ENCODE data around the gene CUL9.
A peak's percentile ranks its signal among the peaks of the same experiment; 100 is the strongest.

CUL9 gene

DNA sequence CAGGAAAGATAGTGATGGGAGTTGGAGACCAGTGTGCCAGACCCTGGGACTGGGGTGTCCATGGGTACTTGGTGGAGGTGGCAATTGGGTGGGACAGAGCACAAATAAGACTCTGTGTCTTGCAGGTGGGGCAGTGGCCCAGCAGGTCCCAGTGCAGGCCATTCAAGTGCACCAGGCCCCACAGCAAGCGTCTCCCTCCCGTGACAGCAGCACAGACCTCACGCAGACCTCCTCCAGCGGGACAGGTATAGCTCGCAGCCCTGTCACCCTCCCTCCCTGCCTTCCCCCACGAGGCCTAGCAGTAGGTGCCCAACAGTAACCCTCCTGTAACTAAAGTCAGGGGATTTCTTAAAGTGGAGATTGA, 5.6 kb upstream of the CUL9 start:
- H3K36me3 ChIP-seq (ENCODE audit: control insufficient read depth, insufficient read depth, low read length), result peaks cover 25% of the 10 kb centered on the region
- H3K27me3 ChIP-seq (ENCODE audit: control insufficient read depth, insufficient read depth, low read length), result no peaks in the 10 kb centered on the region
- no peak overlapping the region for H3K4me3 ChIP-seq (ENCODE audit: low read length)
- no peaks in the 10 kb centered on the region for H3K9me3 ChIP-seq (ENCODE audit: control insufficient read depth, low read length)
- H3K9ac ChIP-seq (ENCODE audit: low read length), result no peak overlapping the region
- H3K4me1 ChIP-seq (ENCODE audit: control insufficient read depth, insufficient read depth, low read length), result peaks cover 32% of the 10 kb centered on the region

GRCh38 chr6:43178150-43178549, 3.8 kb upstream of the CUL9 start:
- no peak overlapping the region for H3K4me3 ChIP-seq (ENCODE audit: low read length)
- peaks cover 25% of the 10 kb centered on the region for H3K36me3 ChIP-seq (ENCODE audit: control insufficient read depth, insufficient read depth, low read length)
- peaks cover 34% of the 10 kb centered on the region for H3K4me1 ChIP-seq (ENCODE audit: control insufficient read depth, insufficient read depth, low read length)
- H3K9ac ChIP-seq (ENCODE audit: low read length), result no peak overlapping the region
- no peaks in the 10 kb centered on the region for H3K9me3 ChIP-seq (ENCODE audit: control insufficient read depth, low read length)
- no peaks in the 10 kb centered on the region for H3K27me3 ChIP-seq (ENCODE audit: control insufficient read depth, insufficient read depth, low read length)

DNA sequence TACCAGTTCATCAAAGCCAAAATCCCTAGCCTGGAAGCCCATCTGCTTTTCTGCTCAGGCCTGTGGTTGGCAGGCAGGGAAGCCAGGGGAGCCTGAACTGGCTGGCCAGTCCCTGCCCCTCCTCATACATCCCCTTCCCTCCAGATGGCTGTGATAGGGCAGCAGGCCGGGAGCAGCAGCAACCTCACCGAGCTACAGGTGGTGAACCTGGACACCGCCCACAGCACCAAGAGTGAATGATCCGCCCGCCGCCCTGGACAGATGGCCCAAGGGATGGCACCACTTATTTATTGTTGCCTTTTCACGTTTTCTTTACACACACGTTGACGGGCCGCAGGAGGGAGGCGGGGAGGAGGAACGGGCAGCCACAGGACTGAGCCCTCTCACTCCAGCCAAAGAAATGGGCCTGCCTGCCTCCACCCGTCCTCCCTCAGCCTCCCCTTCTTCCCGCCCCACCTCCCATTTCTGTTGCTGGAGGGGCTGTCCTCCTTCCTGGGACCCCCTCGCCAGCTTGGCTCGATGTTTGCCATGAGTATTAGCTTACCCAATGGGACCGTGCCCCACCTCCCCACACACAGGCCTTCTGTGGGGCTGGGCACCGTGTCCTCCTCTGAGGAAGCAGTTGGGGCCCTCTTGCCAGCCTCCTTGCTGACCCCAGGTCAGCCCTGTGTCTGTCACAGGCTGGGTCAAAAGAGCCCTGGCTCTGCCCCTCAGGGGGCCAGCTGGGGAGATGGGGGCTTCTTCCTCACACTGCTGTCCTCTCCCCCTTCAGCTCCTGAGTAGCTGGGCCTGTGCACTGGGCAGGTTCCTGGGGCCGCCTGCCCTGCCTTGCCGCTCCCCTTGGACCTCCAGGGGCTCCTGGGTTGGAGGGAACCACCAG, 2.8 kb upstream of the CUL9 start:
- Histone ChIP-seq H3K4me1 (ENCODE audit: control insufficient read depth, insufficient read depth, low read length) (peaks cover 24% of the 10 kb centered on the region), H3K9ac (ENCODE audit: low read length) (no peak overlapping the region), H3K9me3 (ENCODE audit: control insufficient read depth, low read length) (no peaks in the 10 kb centered on the region), H3K27me3 (ENCODE audit: control insufficient read depth, insufficient read depth, low read length) (no peaks in the 10 kb centered on the region), H3K4me3 (ENCODE audit: low read length) (no peak overlapping the region), H3K36me3 (ENCODE audit: control insufficient read depth, insufficient read depth, low read length) (peaks cover 25% of the 10 kb centered on the region)

- Histone ChIP-seq H3K4me1 (ENCODE audit: control insufficient read depth, insufficient read depth, low read length) (peaks cover 18% of the 10 kb centered on the region), H3K4me3 (ENCODE audit: low read length) (no peak overlapping the region), H3K27me3 (ENCODE audit: control insufficient read depth, insufficient read depth, low read length) (no peaks in the 10 kb centered on the region), H3K9ac (ENCODE audit: low read length) (no peak overlapping the region), H3K9me3 (ENCODE audit: control insufficient read depth, low read length) (no peaks in the 10 kb centered on the region), H3K36me3 (ENCODE audit: control insufficient read depth, insufficient read depth, low read length) (peaks cover 25% of the 10 kb centered on the region)
These were observed 1.9 kb upstream of the CUL9 start for GRCh38 chr6:43180058-43180457.

- H3K4me3 ChIP-seq (ENCODE audit: low read length), result no peak overlapping the region
- peaks cover 17% of the 10 kb centered on the region for H3K36me3 ChIP-seq (ENCODE audit: control insufficient read depth, insufficient read depth, low read length)
- H3K27me3 ChIP-seq (ENCODE audit: control insufficient read depth, insufficient read depth, low read length), result no peaks in the 10 kb centered on the region
- H3K4me1 ChIP-seq (ENCODE audit: control insufficient read depth, insufficient read depth, low read length), result peaks cover 10% of the 10 kb centered on the region
- no peaks in the 10 kb centered on the region for H3K9me3 ChIP-seq (ENCODE audit: control insufficient read depth, low read length)
- H3K9ac ChIP-seq (ENCODE audit: low read length), result no peak overlapping the region
These were observed 1.0 kb upstream of the CUL9 start for GRCh38 chr6:43180985-43181384.

GRCh38 chr6:43181621-43181941, 415 bp upstream of the CUL9 start:
- H3K4me1 ChIP-seq (ENCODE audit: control insufficient read depth, insufficient read depth, low read length), result peaks cover 10% of the 10 kb centered on the region
- H3K9ac ChIP-seq (ENCODE audit: low read length), result peak overlapping the region; percentile 69
- H3K9me3 ChIP-seq (ENCODE audit: control insufficient read depth, low read length), result no peaks in the 10 kb centered on the region
- H3K36me3 ChIP-seq (ENCODE audit: control insufficient read depth, insufficient read depth, low read length), result peaks cover 13% of the 10 kb centered on the region
- H3K4me3 ChIP-seq (ENCODE audit: low read length), result peak overlapping the region; percentile 60
- H3K27me3 ChIP-seq (ENCODE audit: control insufficient read depth, insufficient read depth, low read length), result no peaks in the 10 kb centered on the region

- no peak overlapping the region for H3K4me3 ChIP-seq (ENCODE audit: low read length)
These were observed 1.4 kb downstream of the CUL9 start for GRCh38 chr6:43183441-43183840.

GRCh38 chr6:43184268-43184985, 2.4 kb downstream of the CUL9 start:
- Histone ChIP-seq H3K4me1 (ENCODE audit: control insufficient read depth, insufficient read depth, low read length) (peaks cover 10% of the 10 kb centered on the region), H3K4me3 (ENCODE audit: low read length) (no peak overlapping the region)

More at GRCh38 chr6:43183441-43183840, 1.4 kb downstream of the CUL9 start:
- Histone ChIP-seq H3K9me3 (ENCODE audit: control insufficient read depth, low read length) (no peaks in the 10 kb centered on the region), H3K9ac (ENCODE audit: low read length) (no peak overlapping the region), H3K4me1 (ENCODE audit: control insufficient read depth, insufficient read depth, low read length) (peaks cover 10% of the 10 kb centered on the region), H3K36me3 (ENCODE audit: control insufficient read depth, insufficient read depth, low read length) (peaks cover 6% of the 10 kb centered on the region), H3K27me3 (ENCODE audit: control insufficient read depth, insufficient read depth, low read length) (no peaks in the 10 kb centered on the region)

GRCh38 chr6:43185391-43185985, 3.5 kb downstream of the CUL9 start:
- H3K36me3 ChIP-seq (ENCODE audit: control insufficient read depth, insufficient read depth, low read length), result no peaks in the 10 kb centered on the region
- no peak overlapping the region for H3K9ac ChIP-seq (ENCODE audit: low read length)
- H3K4me3 ChIP-seq (ENCODE audit: low read length), result no peak overlapping the region
- no peaks in the 10 kb centered on the region for H3K27me3 ChIP-seq (ENCODE audit: control insufficient read depth, insufficient read depth, low read length)
- no peaks in the 10 kb centered on the region for H3K9me3 ChIP-seq (ENCODE audit: control insufficient read depth, low read length)
- peaks cover 10% of the 10 kb centered on the region for H3K4me1 ChIP-seq (ENCODE audit: control insufficient read depth, insufficient read depth, low read length)

More at GRCh38 chr6:43184268-43184985, 2.4 kb downstream of the CUL9 start:
- Histone ChIP-seq H3K36me3 (ENCODE audit: control insufficient read depth, insufficient read depth, low read length) (no peaks in the 10 kb centered on the region), H3K9ac (ENCODE audit: low read length) (no peak overlapping the region), H3K9me3 (ENCODE audit: control insufficient read depth, low read length) (no peaks in the 10 kb centered on the region), H3K27me3 (ENCODE audit: control insufficient read depth, insufficient read depth, low read length) (no peaks in the 10 kb centered on the region)

DNA sequence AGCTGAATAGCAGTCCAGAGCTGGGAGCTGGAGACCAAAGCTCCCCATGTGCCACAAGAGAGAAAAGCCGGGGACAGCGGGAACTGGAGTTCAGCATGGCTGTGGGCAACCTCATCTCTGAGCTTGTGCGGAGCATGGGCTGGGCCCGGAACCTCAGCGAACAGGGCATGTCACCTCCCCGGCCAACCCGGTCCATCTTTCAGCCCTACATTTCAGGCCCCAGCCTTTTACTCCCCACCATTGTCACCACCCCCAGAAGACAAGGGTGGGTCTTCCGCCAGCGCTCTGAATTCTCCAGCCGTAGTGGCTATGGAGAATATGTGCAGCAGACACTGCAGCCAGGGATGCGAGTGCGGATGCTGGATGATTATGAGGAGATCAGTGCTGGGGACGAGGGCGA, 4.0 kb downstream of the CUL9 start:
- no peaks in the 10 kb centered on the region for H3K36me3 ChIP-seq (ENCODE audit: control insufficient read depth, insufficient read depth, low read length)
- peaks cover 10% of the 10 kb centered on the region for H3K4me1 ChIP-seq (ENCODE audit: control insufficient read depth, insufficient read depth, low read length)
- no peaks in the 10 kb centered on the region for H3K27me3 ChIP-seq (ENCODE audit: control insufficient read depth, insufficient read depth, low read length)
- no peak overlapping the region for H3K9ac ChIP-seq (ENCODE audit: low read length)
- no peak overlapping the region for H3K4me3 ChIP-seq (ENCODE audit: low read length)
- H3K9me3 ChIP-seq (ENCODE audit: control insufficient read depth, low read length), result no peaks in the 10 kb centered on the region

GRCh38 chr6:43186706-43187105, 4.7 kb downstream of the CUL9 start:
- H3K27me3 ChIP-seq (ENCODE audit: control insufficient read depth, insufficient read depth, low read length), result no peaks in the 10 kb centered on the region
- no peaks in the 10 kb centered on the region for H3K36me3 ChIP-seq (ENCODE audit: control insufficient read depth, insufficient read depth, low read length)
- no peaks in the 10 kb centered on the region for H3K9me3 ChIP-seq (ENCODE audit: control insufficient read depth, low read length)
- peaks cover 10% of the 10 kb centered on the region for H3K4me1 ChIP-seq (ENCODE audit: control insufficient read depth, insufficient read depth, low read length)
- H3K9ac ChIP-seq (ENCODE audit: low read length), result no peak overlapping the region
- H3K4me3 ChIP-seq (ENCODE audit: low read length), result no peak overlapping the region

DNA sequence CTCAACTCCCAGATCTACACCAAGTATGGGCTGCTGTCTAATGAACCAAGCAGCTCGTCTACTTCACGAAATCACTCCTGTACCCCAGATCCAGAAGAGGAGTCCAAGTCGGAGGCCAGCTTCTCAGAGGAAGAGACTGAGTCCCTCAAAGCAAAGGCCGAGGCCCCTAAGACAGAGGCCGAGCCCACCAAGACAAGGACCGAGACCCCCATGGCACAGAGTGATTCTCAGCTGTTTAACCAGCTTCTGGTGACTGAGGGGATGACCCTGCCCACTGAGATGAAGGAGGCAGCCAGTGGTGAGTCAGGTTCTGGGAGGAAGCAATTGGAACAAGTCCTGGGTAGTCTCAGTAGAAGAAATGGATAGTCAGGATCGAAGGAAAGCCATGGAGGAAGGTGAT, 5.8 kb downstream of the CUL9 start:
- Histone ChIP-seq H3K9ac (ENCODE audit: low read length) (no peak overlapping the region), H3K4me1 (ENCODE audit: control insufficient read depth, insufficient read depth, low read length) (peaks cover 4% of the 10 kb centered on the region), H3K27me3 (ENCODE audit: control insufficient read depth, insufficient read depth, low read length) (no peaks in the 10 kb centered on the region), H3K9me3 (ENCODE audit: control insufficient read depth, low read length) (no peaks in the 10 kb centered on the region), H3K4me3 (ENCODE audit: low read length) (no peak overlapping the region), H3K36me3 (ENCODE audit: control insufficient read depth, insufficient read depth, low read length) (no peaks in the 10 kb centered on the region)
